WTC11 (cell line): ENCODE data around the gene CD34. TPM values are rescaled to one million over a fixed set of nuclear protein-coding genes. Genes with fewer than 3 reads are reported as not detected.
"Not testable (repeated sequence)": the region's sequence is repeated elsewhere in the genome, so short reads cannot be mapped to it uniquely, and the experiment has no call there.

Experiments used
- ATAC-seq: fragments of 200-7000 bp; cut with Tn5 transposase; 2 replicates; pipeline ENCODE4 v1.10.0; 2021; ENCODE audit warnings: mild to moderate bottlenecking, moderate library complexity
- CTCF ChIA-PET: fragments of 300-600 bp; sonication (Branson Sonifier 250); formaldehyde crosslinking; loops from one replicate; lab custom pipeline; 2021; ENCODE audit warnings: antibody characterized with exemption; lab: Charles Lee
- POLR2A ChIA-PET: fragments of 350-600 bp; sonication (Branson Sonifier 250); formaldehyde crosslinking; loops from one replicate; lab custom pipeline; 2021; ENCODE audit warnings: antibody characterized with exemption; lab: Charles Lee
- DNase-seq: peaks from one replicate; pipeline ENCODE4 v3.0.0; 2021; ENCODE audit warnings: low spot score
- H3K27ac Mint-ChIP-seq: 2 replicates; pipeline ENCODE4 v1.8.0; 2021; ENCODE audit warnings: mixed read lengths
- H3K27me3 Mint-ChIP-seq: 2 replicates; pipeline ENCODE4 v1.8.0; 2021; ENCODE audit warnings: low read depth, mild to moderate bottlenecking, moderate library complexity, mixed read lengths
- H3K36me3 Mint-ChIP-seq: 2 replicates; pipeline ENCODE4 v1.8.0; 2021; ENCODE audit warnings: mixed read lengths
- H3K4me1 Mint-ChIP-seq: 2 replicates; pipeline ENCODE4 v1.8.0; 2022; ENCODE audit warnings: mixed read lengths
- H3K4me3 Mint-ChIP-seq: 2 replicates; pipeline ENCODE4 v1.8.0; 2021; ENCODE audit warnings: mild to moderate bottlenecking, moderate library complexity, mixed read lengths
- H3K9me3 Mint-ChIP-seq: 2 replicates; pipeline ENCODE4 v1.8.0; 2021; ENCODE audit warnings: mixed read lengths
- AFF4 ChIP-seq: sonication (generic); formaldehyde crosslinking; IDR thresholded peaks from 2 replicates; pipeline ENCODE4 v1.8.1; 2023; ENCODE audit warnings: mild to moderate bottlenecking, missing genetic modification reagents, borderline replicate concordance
- ELF4 ChIP-seq: sonication (generic); formaldehyde crosslinking; IDR thresholded peaks from 2 replicates; pipeline ENCODE4 v1.8.1; 2022; ENCODE audit warnings: low read depth, mild to moderate bottlenecking, moderate library complexity, missing genetic modification reagents
- HMGA2 ChIP-seq: fragments of 250-450 bp; sonication (Bioruptor Pico); IDR thresholded peaks from 2 replicates; pipeline ENCODE4 v1.4.0; 2021; ENCODE audit warnings: mild to moderate bottlenecking, moderate library complexity
- IRF2 ChIP-seq: sonication (generic); formaldehyde crosslinking; IDR thresholded peaks from 2 replicates; pipeline ENCODE4 v1.8.0; 2022; ENCODE audit warnings: low read depth, missing genetic modification reagents, borderline replicate concordance
- MYBL2 ChIP-seq: sonication (generic); formaldehyde crosslinking; IDR thresholded peaks from 2 replicates; pipeline ENCODE4 v1.8.1; 2023; ENCODE audit warnings: mild to moderate bottlenecking, moderate library complexity, missing genetic modification reagents
- PRRX2 ChIP-seq: fragments of 250-450 bp; sonication (Bioruptor Pico); IDR thresholded peaks from 2 replicates; pipeline ENCODE4 v1.8.0; 2021; ENCODE audit warnings: mild to moderate bottlenecking
- TEAD4 ChIP-seq: sonication (generic); formaldehyde crosslinking; IDR thresholded peaks from 2 replicates; pipeline ENCODE4 v1.8.0; 2022; ENCODE audit warnings: mild to moderate bottlenecking, missing genetic modification reagents
- ZMAT4 ChIP-seq: fragments of 250-450 bp; sonication (Bioruptor Pico); IDR thresholded peaks from 2 replicates; pipeline ENCODE4 v1.9.0; 2021; ENCODE audit warnings: mild to moderate bottlenecking
- ZNF121 ChIP-seq: sonication (generic); formaldehyde crosslinking; IDR thresholded peaks from 2 replicates; pipeline ENCODE4 v1.8.0; 2023; ENCODE audit warnings: missing genetic modification reagents
- ZNF138 ChIP-seq: sonication (generic); formaldehyde crosslinking; conservative IDR thresholded peaks from 2 replicates; pipeline ENCODE4 v1.8.1; 2022; ENCODE audit warnings: mild to moderate bottlenecking, moderate library complexity, missing genetic modification reagents
- ZNF532 ChIP-seq: fragments of 250-450 bp; sonication (Bioruptor Pico); IDR thresholded peaks from 2 replicates; pipeline ENCODE4 v1.9.0; 2021; ENCODE audit warnings: mild to moderate bottlenecking, borderline replicate concordance
- total RNA-seq: library from RNA; stranded (reverse); gene quantifications from 3 replicates; pipeline ENCODE4 v1.2.3, GENCODE V29; 2021
- TF ChIP-seq, protein P1 (sequence below): sonication (generic); formaldehyde crosslinking; IDR thresholded peaks from 2 replicates; pipeline ENCODE4 v1.8.0; 2022; ENCODE audit warnings: mild to moderate bottlenecking, missing genetic modification reagents

Gene CD34
- total RNA-seq, 1 experiment from 2014 or later: 0.35 TPM

DNA sequence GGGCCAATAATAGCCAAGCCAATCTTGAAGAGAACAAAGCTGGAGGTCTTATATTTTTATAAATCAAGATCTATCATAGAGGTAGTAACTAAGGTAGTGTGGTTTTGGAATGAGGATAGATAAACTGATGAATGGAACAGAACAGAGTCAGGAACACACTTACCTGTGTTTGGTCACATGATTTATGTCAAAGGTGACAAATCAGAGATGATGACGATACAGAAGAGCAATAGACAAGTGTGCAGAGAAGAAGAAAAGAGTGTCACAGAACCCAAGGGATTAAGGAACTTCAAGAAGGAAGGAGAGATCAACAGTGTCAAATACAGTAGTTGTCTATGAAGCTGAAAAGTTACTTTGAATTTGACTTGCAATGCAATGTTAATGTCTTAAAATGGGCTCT, 16.1 kb upstream of the CD34 start:
- Mint-ChIP-seq H3K4me3 (no peak overlapping the region), H3K27ac (no peak overlapping the region), H3K36me3 (no peaks in the 10 kb centered on the region), H3K27me3 (no peaks in the 10 kb centered on the region), H3K4me1 (peaks cover 20% of the 10 kb centered on the region), H3K9me3 (peaks cover 8% of the 10 kb centered on the region)
- ATAC-seq (no peak), DNase-seq (no peak)
- ChIA-PET CTCF (interaction anchor here (5.2 kb wide), 1 partner anchor 41 kb away, joined by 30 read pairs; no protein-coding TSS in a partner anchor), POLR2A (no interaction called here)
- no peak for TF ChIP-seq HMGA2
- TF ChIP-seq ELF4 (CRISPR knock-in tag): no peak
- TF ChIP-seq MYBL2 (CRISPR knock-in tag): no peak
- no peak for TF ChIP-seq TEAD4 (CRISPR knock-in tag)
- TF ChIP-seq ZNF138: no peak
- no peak for TF ChIP-seq ZMAT4 (CRISPR knock-in tag)
- no peak for TF ChIP-seq IRF2 (CRISPR knock-in tag)
- no peak for TF ChIP-seq ZNF121 (CRISPR knock-in tag)
- TF ChIP-seq PRRX2 (CRISPR knock-in tag): no peak
- no peak for TF ChIP-seq AFF4

DNA sequence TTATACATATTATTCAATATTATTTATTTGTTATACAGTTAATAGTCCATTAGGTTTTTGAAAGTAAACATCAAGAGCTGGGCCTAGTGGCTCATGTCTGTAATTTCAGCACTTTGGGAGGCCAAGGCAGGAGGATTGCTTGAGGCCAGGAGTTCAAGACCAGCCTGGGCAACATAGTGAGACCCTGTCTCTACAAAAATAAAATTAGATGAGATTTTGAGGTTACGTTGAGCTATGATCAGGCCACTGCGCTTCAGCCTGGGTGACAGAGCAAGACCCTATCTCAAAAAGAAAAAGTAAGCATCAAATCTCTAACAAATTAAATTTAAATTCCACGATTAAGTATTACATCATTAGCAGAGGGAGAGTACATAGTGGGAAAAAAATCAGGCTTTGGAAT, 15.0 kb upstream of the CD34 start:
- ATAC-seq, DNase-seq, H3K27ac Mint-ChIP-seq, POLR2A ChIA-PET, H3K36me3 Mint-ChIP-seq, H3K9me3 Mint-ChIP-seq, H3K4me3 Mint-ChIP-seq, H3K27me3 Mint-ChIP-seq: not testable (repeated sequence)
- TF ChIP-seq ZNF121 (CRISPR knock-in tag): 0 out of 2 replicates have a peak, but pooled peaks have one; percentile 39
- CTCF ChIA-PET: interaction anchor here (2.7 to 5.2 kb wide), 2 partner anchors 37 to 40 kb away, joined by 13 to 30 read pairs; no protein-coding TSS in a partner anchor
- H3K4me1 Mint-ChIP-seq: peaks cover 24% of the 10 kb centered on the region

DNA sequence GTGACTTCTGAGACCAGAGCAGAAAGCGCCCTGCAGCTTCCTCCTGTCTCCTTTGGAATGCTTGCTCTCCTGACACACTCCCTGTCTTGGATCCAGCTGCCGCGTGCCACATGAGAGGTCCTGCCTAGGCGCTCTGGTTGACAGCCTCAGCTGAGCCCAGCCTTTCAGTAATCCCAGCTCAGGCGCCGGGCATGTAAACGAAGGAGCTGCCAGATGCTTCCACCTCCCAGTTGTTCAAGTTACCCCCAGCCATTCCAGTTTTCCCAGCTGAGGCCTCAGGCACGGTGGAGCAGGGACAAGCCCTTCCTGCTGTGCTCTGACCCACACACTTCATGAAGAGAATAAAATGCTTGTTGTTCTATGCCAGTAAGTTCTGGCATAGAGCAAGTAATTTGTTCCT, 14.3 kb upstream of the CD34 start:
- peaks cover 24% of the 10 kb centered on the region for H3K4me1 Mint-ChIP-seq
- TF ChIP-seq, protein P1, sequence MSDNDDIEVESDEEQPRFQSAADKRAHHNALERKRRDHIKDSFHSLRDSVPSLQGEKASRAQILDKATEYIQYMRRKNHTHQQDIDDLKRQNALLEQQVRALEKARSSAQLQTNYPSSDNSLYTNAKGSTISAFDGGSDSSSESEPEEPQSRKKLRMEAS: peak; percentile 50; the same call in 1 of the 2 replicates
- TF ChIP-seq ZNF532 (CRISPR knock-in tag): no peak
- TF ChIP-seq, all 79 proteins: peak for 1
- no peak overlapping the region for H3K27ac Mint-ChIP-seq
- no peak overlapping the region for H3K4me3 Mint-ChIP-seq
- POLR2A ChIA-PET: interaction anchor here (0.7 kb wide), 1 partner anchor 38 kb away, joined by 3 read pairs; no protein-coding TSS in a partner anchor
- DNase-seq: peak; percentile 59
- no peaks in the 10 kb centered on the region for H3K36me3 Mint-ChIP-seq
- CTCF ChIA-PET: interaction anchor here (0.7 to 5.2 kb wide), 7 partner anchors 13 to 101 kb away, joined by 3 to 30 read pairs (median 5); no protein-coding TSS in a partner anchor
- H3K9me3 Mint-ChIP-seq: peaks cover 4% of the 10 kb centered on the region
- no peaks in the 10 kb centered on the region for H3K27me3 Mint-ChIP-seq
- peak; percentile 87 for ATAC-seq
